ENCODE results near the gene MAP3K4. TPM values are rescaled to one million over a fixed set of nuclear protein-coding genes. Genes with fewer than 3 reads are reported as not detected.

Gene MAP3K4
- total RNA-seq, 1 experiment from 2014 or later: 54.3 TPM

DNA sequence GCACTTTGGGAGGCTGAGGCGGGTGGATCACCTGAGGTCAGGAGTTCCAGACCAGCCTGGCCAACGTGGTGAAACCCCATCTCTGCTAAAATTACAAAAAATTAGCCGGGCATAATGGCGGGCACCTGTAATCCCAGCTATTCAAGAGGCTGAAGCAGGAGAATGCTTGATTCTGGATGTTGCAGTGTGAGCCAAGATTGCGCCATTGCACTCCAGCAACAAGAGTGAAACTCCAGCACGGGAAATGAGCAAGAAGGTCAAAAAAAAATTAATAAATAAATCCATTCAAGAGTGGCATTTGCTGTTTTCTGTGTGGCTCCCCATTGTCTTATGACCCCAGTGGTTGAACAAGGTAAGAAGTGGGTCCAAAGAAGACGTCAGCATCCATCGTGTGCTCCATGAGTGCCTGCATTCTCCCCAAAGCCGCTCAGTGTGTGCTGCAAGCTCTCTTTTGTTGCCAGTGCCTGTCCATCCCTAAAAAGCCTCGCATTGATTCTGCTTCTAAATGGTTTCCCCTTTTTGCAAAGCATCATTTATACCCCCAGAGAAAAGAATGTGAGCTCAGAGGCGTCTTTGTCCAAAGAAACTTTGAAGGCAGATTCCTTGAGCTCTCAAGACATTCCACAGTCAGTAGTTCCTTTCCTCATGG, 38.8 kb upstream of the MAP3K4 start:
- H3K4me1 Mint-ChIP-seq: peaks cover 9 to 13% of the 10 kb centered on the region in 2 experiments
- no peaks in the 10 kb centered on the region for H3K9me3 Mint-ChIP-seq
- no CpG with 5 or more reads among the region's 11 CpGs for WGBS (ENCODE audit: extremely low coverage, insufficient read length, low lambda C conversion rate)

More for the DNA sequence above, 38.8 kb upstream of the MAP3K4 start:
- H3K4me1 ChIP-seq (ENCODE audit: insufficient read depth, low read length): no peaks in the 10 kb centered on the region
- H3K4ac ChIP-seq (ENCODE audit: low read depth, low read length): no peak overlapping the region
- no peak overlapping the region for H3K4me2 ChIP-seq (ENCODE audit: insufficient read depth, insufficient read length, low read length)
- TF ChIP-seq, protein P1, sequence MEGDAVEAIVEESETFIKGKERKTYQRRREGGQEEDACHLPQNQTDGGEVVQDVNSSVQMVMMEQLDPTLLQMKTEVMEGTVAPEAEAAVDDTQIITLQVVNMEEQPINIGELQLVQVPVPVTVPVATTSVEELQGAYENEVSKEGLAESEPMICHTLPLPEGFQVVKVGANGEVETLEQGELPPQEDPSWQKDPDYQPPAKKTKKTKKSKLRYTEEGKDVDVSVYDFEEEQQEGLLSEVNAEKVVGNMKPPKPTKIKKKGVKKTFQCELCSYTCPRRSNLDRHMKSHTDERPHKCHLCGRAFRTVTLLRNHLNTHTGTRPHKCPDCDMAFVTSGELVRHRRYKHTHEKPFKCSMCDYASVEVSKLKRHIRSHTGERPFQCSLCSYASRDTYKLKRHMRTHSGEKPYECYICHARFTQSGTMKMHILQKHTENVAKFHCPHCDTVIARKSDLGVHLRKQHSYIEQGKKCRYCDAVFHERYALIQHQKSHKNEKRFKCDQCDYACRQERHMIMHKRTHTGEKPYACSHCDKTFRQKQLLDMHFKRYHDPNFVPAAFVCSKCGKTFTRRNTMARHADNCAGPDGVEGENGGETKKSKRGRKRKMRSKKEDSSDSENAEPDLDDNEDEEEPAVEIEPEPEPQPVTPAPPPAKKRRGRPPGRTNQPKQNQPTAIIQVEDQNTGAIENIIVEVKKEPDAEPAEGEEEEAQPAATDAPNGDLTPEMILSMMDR (conservative IDR thresholded peaks at IDR 0.05): no peak
- H3K23me2 ChIP-seq (ENCODE audit: insufficient read length, low read depth, low read length, poor library complexity, severe bottlenecking): no peaks in the 10 kb centered on the region
- H4K8ac ChIP-seq (replicated peaks; ENCODE audit: insufficient read length, low read depth, low read length): no peak overlapping the region
- no peak overlapping the region for H2BK120ac ChIP-seq (ENCODE audit: low read depth, low read length, poor library complexity, severe bottlenecking)
- no peaks in the 10 kb centered on the region for H3K79me2 ChIP-seq (ENCODE audit: insufficient read depth, low read length)
- H2BK5ac ChIP-seq (ENCODE audit: insufficient read length, low read length): no peak overlapping the region
- H3K14ac ChIP-seq (ENCODE audit: insufficient read depth, low read length): no peak overlapping the region
- H3K9ac ChIP-seq (ENCODE audit: extremely low read depth, insufficient read length, low read length): no peak overlapping the region
- no peak overlapping the region for H3K18ac ChIP-seq (ENCODE audit: insufficient read length, low read depth, low read length)
- Mint-ChIP-seq H3K27me3 (ENCODE audit: low read depth) (peaks cover 3% of the 10 kb centered on the region; the same call in 1 of the 2 replicates), H3K4me3 (no peak overlapping the region), H3K36me3 (ENCODE audit: insufficient read depth in 1 of 3, low read depth in 3 of 3) (no peaks in the 10 kb centered on the region), H3K27ac (peak overlapping the region in 2 of 3 experiments; percentile 18 to 58; a peak in 1 of 7 replicates)
- no peak overlapping the region for H4K5ac ChIP-seq (ENCODE audit: insufficient read length, low read depth, low read length)
- H4K91ac ChIP-seq (ENCODE audit: insufficient read length, low read depth, low read length): no peak overlapping the region
- no peak overlapping the region for H2AFZ ChIP-seq (ENCODE audit: low read length)
- no peak overlapping the region for H3T11ph ChIP-seq (ENCODE audit: low read length)
- no peak overlapping the region for H3K23ac ChIP-seq (ENCODE audit: insufficient read length, low read depth, low read length)
- H3K79me1 ChIP-seq (ENCODE audit: insufficient read depth, low read depth, low read length, poor library complexity, severe bottlenecking): no peaks in the 10 kb centered on the region
- no peak overlapping the region for H2BK12ac ChIP-seq (ENCODE audit: insufficient read length, low read depth, low read length)
- H2BK15ac ChIP-seq (ENCODE audit: low read depth, low read length): no peak overlapping the region
- no peak overlapping the region for H3K56ac ChIP-seq (ENCODE audit: insufficient read length, low read depth, low read length)
- H2BK20ac ChIP-seq (ENCODE audit: low read depth, low read length, poor library complexity, severe bottlenecking): no peak overlapping the region
- H3K27me3 ChIP-seq (ENCODE audit: insufficient read depth, low read length): no peaks in the 10 kb centered on the region
- no peaks in the 10 kb centered on the region for H4K20me1 ChIP-seq (ENCODE audit: control insufficient read depth, insufficient read depth, insufficient read length)
- H3K27ac ChIP-seq (ENCODE audit: insufficient read length, low read depth, low read length): no peak overlapping the region
- no peak for DNase-seq
- no peaks in the 10 kb centered on the region for H3K9me3 ChIP-seq (ENCODE audit: control insufficient read depth, low read depth, low read length)
- H2AK5ac ChIP-seq (ENCODE audit: insufficient read length, low read length): no peak overlapping the region
